Measurements from ENCODE around the gene CHAF1B.

DNA sequence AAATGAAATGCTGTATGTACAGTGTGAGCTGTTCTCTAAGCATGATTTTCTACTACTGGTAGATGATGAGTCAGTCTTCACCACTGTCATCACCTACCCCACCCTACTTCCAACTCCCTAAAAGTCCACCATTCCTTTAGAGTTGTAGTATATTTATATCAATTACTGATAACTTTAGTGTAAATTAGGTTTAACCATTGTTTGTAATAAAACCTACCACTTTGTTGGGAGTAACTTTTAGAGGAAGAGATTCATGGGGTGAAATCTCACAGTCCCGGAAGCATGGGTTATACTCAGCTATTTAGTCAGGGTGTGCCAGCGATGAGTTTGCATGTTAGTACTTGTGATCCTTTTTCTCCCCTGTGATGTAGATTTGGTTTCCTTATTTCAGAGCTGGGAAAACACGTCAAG is 48.1 kb upstream of the CHAF1B start:
- TF ChIP-seq ESRRB (CRISPR knock-in tag; IDR thresholded peaks at IDR 0.05; ENCODE audit: borderline replicate concordance) = no peak
- no peak for TF ChIP-seq GTF2F1 (IDR thresholded peaks at IDR 0.05; ENCODE audit: low read depth, low read length)
- TF ChIP-seq TBL1XR1 (IDR thresholded peaks at IDR 0.05; ENCODE audit: low read length in 2 of 2) = no peak
- no peak for TF ChIP-seq EZH2 (IDR thresholded peaks at IDR 0.05; ENCODE audit: borderline replicate concordance, low read depth, low read length)
- TF ChIP-seq ZNF707 (CRISPR knock-in tag; conservative IDR thresholded peaks at IDR 0.05) = no peak
- TF ChIP-seq POLR2AphosphoS5 (IDR thresholded peaks at IDR 0.05; ENCODE audit: control insufficient read depth, insufficient read depth, low read depth, low read length) = no peak
- TF ChIP-seq ZZZ3 (IDR thresholded peaks at IDR 0.05) = no peak
- TF ChIP-seq JUNB (CRISPR knock-in tag; conservative IDR thresholded peaks at IDR 0.05) = no peak
- no peak for TF ChIP-seq ZBTB33 (CRISPR knock-in tag; IDR thresholded peaks at IDR 0.05)
